ENCODE data around the gene METTL2B.

Gene METTL2B

GRCh38 chr7:128476402-128477335 lies at the start of gene METTL2B:
Gene METTL2B (plus strand): TSS chr7:128476748. CDS start chr7:128476766, 18 bp downstream.
- DNase-seq, result peak; percentile 63 to 88

GRCh38 chr7:128427289-128427891 lies 49.2 kb upstream of the METTL2B start:
- peak in 1 of 2 donors; percentile 56 for DNase-seq

DNA sequence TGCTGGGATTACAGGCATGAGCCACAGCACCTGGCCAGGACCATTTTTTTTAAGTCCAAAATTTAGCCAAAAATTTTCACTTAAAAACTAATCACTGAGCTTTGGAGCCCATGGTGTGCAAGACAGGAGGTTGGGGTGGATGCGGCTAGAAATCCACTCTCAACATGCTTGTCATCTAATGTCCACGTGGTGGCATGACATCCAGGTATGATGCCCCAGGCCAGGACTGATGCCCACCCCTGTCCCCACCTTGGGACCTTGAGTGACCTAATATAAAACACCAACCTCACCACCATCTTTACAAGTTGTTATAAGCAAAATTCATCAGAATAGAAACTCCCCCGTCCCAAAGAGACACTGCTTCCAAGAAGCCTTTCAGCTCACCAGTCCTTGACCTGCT lies 46.3 kb upstream of the METTL2B start:
- no peak for DNase-seq

DNA sequence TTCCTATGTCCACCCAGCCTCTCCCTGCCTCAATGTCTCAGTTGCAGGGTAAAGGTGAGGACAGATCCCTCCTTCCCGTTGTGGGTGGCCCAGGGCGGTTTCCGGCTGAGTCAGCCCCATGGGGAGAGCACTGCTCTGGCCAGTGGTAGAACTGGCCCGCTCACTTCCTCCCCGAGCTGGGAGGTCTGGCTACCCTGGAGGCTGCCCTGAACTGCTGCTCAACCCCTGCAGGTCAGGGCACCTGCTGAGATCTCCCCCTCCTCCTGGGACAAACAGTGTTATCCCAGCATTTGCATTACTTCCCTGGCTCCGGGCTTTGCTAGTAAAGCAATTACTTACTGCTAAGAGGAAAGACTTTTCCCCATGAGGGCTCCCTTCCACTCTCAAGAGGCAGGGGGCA lies 45.3 kb upstream of the METTL2B start:
- no peak for DNase-seq

DNA sequence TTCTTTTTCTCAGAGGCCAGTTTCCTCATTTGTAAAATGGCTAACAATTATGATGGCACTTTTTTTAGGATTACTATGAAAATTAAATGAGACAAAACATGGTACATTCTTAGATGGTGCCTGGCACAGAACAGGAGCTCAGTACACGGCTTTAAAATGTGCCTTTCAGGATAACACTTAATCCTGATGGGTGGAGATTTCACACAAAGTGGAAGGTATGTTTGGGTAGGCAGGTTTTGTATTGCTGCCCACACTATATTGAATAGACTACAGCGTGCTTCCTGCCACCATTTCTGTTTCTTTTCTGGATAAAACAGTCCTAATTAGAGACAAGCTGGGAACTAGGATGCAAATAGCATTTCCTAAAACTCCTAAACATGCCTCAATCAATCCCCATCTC lies 44.8 kb upstream of the METTL2B start:
- no peak for DNase-seq

DNA sequence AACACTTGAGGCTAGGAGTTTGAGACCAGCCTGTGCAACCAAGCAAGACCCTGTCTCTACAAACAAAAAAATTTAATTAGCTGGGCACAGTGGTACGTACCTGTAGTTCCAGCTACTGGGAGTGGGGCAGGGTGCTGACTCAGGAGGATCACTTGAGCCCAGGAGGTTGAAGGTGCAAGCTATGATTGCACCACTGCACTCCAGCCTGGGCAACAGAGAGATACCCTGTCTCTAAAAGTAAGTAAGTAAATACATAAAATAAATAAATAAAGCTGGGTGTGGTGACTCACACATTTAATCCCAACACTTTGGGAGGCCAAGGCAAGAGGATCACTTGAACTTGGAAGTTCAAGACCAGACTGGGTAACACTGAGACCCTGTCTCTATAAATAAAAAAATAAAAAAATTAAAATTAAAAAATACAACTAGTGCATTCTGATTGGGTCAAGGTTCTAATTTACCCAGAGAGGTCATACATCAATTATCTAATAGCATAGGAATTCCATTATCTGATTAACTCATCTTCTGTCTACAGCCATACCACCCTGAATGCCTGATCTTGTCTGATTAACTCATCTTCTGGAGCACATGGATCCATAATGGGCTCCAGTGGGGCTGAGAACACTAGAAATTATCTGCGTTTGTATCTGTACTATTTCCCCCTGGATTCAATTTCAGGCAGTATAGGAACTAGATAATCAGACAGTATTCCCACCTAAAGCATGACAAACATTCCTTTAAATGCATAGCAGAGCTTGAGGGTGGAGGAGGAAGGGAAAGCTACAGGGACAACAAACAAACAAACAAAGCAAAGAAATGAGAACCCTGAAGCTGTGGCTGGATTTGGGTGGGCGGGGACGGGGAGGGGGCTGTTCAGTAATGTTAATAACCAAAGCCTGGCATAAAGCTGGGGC lies 41.9 kb upstream of the METTL2B start:
- no peak for DNase-seq

DNA sequence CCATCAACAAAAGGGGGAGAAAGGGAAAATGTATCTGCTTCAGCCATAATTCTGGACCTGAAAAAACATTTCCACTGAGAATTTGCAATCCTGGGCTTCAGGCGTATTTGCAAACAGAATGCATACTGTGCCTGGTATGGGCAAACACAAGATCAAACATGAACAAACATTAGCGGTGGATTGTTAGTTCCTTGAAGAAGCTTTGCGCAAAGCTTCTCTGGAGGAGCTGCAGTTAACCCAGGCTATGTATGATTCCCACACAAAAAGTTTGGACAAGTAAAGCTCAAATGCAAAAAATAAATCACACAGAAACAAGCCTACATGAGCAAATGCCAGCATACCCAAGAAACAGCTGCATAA lies 41.2 kb upstream of the METTL2B start:
- DNase-seq, result no peak

DNA sequence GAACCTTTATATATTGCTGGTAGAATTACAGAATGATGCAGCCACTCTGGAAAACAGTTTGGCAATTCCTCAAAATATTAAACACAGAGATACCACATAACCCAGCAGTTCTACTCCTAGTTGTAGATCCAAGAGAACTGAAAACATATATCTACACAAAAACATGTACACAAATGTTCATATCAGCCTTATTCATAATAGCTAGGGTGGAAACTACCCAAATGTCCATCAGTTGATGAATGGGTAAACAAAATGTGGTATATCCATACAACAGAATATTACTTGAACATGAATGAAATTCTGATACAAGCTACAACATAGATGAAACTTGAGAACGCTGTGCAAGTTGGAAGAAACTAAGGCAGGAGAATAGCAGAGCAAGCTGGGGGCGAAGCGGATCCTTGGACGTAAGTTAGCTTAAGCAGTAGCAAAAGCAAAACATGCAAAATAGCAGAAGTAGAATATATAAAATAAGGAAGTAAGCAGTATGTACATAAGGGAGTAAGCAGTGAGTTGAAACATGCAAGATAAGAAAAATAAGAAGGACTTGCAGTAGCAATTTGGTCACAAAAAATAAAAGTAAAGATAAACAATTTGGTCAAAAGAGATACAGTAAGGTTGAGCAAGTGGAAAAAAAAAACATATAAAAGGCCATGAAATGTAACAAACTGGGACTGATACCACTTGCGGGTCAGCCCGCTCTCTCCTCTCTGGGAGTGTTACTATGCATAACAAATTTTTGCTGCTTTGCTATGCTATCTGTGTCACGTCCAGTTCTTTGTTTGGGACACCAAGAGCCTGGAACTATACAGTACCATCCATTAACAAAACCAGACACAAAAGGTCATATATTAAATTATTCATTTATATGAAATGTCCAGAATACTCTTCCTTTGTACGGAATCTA lies 38.9 kb upstream of the METTL2B start:
- peak in 1 of 2 donors; percentile 75 for DNase-seq

- no peak for DNase-seq
These were observed 34.2 kb upstream of the METTL2B start for GRCh38 chr7:128442356-128442755.

- DNase-seq, result no peak
These were observed 32.5 kb upstream of the METTL2B start for GRCh38 chr7:128443831-128444600.

- DNase-seq, result no peak
These were observed 30.2 kb upstream of the METTL2B start for GRCh38 chr7:128446306-128446705.

DNA sequence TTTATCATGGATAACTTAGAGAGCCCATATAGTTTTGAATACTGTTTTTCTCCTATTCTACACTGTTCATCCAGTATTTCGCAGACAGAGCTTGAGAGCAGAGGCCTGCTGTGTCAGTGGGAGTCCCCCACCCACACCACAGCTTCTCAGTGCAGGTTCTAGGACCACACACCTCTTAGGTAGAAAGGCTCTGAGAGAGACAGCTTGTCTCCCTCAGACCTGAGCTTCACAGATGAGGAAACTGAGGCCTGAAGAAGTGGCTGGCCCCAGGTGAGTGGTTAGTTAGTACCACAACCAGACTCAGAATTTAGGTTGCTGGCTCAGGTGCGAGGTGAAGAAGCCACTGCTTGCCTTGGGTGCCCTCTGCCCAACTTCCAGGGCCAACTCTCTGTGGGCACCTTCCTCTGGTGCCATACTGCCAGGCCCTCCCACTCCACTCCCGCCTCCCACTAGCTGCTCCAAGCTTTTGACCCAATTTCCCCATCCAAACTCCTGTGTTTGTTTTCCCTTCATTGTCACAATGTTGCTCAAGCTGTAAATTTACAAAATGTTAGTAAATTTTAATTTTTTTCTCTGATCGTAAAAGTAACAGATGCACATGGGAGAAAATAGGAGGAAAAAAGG lies 28.5 kb upstream of the METTL2B start:
- no peak for DNase-seq

GRCh38 chr7:128448751-128449302 lies 27.7 kb upstream of the METTL2B start:
- no peak for DNase-seq

- peak in 1 of 2 donors; percentile 12 for DNase-seq
These were observed 26.1 kb upstream of the METTL2B start for GRCh38 chr7:128450409-128450808.

GRCh38 chr7:128450913-128451312 lies 25.6 kb upstream of the METTL2B start:
- DNase-seq, result no peak

DNA sequence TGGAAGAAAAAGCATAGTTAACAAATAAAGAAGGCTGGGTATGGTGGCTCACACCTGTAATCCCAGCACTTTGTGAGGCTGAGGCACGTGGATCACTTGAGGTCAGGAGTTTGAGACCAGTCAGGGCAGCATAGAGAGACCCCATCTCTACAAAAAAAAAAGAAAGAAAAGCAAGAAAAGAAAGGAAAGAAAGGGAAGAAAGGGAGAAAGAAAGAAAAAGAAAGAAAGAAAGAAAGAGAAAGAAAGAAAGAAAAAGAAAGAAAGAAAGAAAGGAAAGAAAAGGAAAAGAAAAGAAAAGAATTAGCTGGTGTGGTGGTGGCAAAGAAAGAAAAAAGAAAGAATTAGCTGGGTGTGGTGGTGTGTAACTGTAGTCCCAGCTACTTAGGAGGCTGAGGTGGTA lies 24.0 kb upstream of the METTL2B start:
- no peak for DNase-seq

DNA sequence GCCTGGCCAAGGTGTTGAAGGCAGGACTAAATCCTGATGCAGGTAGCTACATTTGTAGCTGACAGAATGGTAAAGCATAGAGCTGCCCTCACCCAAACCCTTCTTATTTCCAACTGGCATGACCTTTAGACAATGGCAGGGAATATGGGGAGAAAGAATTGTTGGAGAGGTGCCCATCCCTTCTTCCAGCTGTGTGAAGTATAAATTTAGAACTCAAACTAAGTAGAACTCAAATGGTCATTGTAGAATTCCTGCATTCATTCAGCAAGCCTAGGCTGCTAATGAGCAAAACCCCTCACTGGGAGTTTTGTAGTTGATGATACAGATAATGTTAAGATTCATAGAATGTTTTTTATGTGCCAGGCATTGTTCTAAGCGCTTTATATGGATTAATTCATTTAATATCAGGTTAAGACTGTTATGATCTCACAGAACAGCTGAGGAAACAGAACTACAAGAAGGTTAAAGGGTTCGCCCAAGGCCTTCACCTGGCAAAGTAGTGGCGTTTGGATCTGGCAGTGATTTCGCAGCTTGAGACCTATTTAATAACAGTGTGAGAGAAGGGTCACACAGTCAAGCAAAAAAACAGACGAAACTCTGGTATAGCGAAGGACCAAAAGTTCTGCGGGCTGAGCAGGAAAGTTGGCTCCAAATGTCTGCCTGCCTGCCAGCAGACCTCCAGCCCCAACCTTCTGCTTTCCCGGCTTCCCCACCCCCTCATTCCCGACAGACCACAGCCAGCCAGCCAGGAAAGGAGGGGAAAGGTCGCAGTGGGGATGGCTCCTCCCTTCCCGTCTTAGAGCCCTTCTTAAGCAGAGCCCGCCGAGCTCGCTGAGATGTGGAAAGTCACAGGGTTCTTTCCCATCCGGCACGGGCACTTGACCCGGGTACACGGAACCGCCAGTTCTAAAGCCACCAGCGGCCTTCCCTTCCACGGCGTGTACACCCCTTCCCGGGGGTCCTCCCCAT lies 22.4 kb upstream of the METTL2B start:
- DNase-seq, result no peak

GRCh38 chr7:128454808-128455542 lies 21.6 kb upstream of the METTL2B start:
- DNase-seq, result no peak
